BJ (cell line): ENCODE measurements around the gene ZDHHC1. TPM values are rescaled to one million over a fixed set of nuclear protein-coding genes. Genes with fewer than 3 reads are reported as not detected.

Experiments used
- CTCF ChIA-PET: fragments of 350-600 bp; formaldehyde crosslinking; extraction: SDS; loops from one replicate; lab custom pipeline; 2021; ENCODE audit warnings: antibody characterized with exemption, inconsistent platforms; lab: Yijun Ruan, JAX
- POLR2A ChIA-PET: fragments of 300-600 bp; sonication (Branson Sonifier 250); formaldehyde crosslinking; extraction: SDS; loops from one replicate; lab custom pipeline; 2021; ENCODE audit warnings: antibody characterized with exemption; lab: Charles Lee
- DNase-seq: peaks from one replicate; pipeline ENCODE4 v3.0.0-alpha.2; 2011; ENCODE audit warnings: low read depth
- H3K27me3 ChIP-seq: 2 replicates; pipeline ENCODE4 v1.6.0; 2011; ENCODE audit warnings: low read length; ENCODE audit not compliant: control insufficient read depth, insufficient read depth
- H3K36me3 ChIP-seq: 2 replicates; pipeline ENCODE4 v1.5.1; 2011; ENCODE audit warnings: low read length; ENCODE audit not compliant: control insufficient read depth, insufficient read depth
- H3K4me3 ChIP-seq: 2 replicates; pipeline ENCODE4 v1.5.1; 2011; ENCODE audit warnings: low read depth, mild to moderate bottlenecking, control low read depth, low read length
- CTCF ChIP-seq: IDR thresholded peaks from 2 replicates; pipeline ENCODE4 v1.5.1; 2011; ENCODE audit warnings: low read depth, mild to moderate bottlenecking, control low read depth, inconsistent platforms, low read length, moderate library complexity; ENCODE audit not compliant: insufficient read depth
- polyA plus RNA-seq: library from polyadenylated mRNA; depleted of rRNA; stranded (reverse); fragments of >200 nt; gene quantifications from 2 replicates; pipeline ENCODE4 v1.2.3, GENCODE V29; 2011

The ZDHHC1 gene
- polyA plus RNA-seq, 1 experiment: 7.4 TPM

- H3K4me3 ChIP-seq: no peak overlapping the region
- ChIA-PET POLR2A (no interaction called here), CTCF (interaction anchor here (1.5 to 1.7 kb wide), 2 partner anchors 16 to 19 kb away, joined by 3 to 4 read pairs; partner anchors contain the start of gene ZDHHC1)
- H3K36me3 ChIP-seq: no peaks in the 10 kb centered on the region
- TF ChIP-seq CTCF: no peak
- no peak for DNase-seq
- peaks cover 6% of the 10 kb centered on the region for H3K27me3 ChIP-seq
Measured at GRCh38 chr16:67397036-67397801, 19.1 kb downstream of the ZDHHC1 start.

- DNase-seq: peak; percentile 53
- H3K27me3 ChIP-seq: peaks cover 6% of the 10 kb centered on the region
- H3K36me3 ChIP-seq: no peaks in the 10 kb centered on the region
- no peak overlapping the region; the same call in 1 of the 2 replicates for H3K4me3 ChIP-seq
- ChIA-PET POLR2A (no interaction called here), CTCF (interaction anchor here (1.0 to 1.8 kb wide), 5 partner anchors 12 to 188 kb away, joined by 3 to 5 read pairs (median 4); partner anchors contain the start of gene ZDHHC1)
- no peak for TF ChIP-seq CTCF
Measured at GRCh38 chr16:67396159-67397035, 19.9 kb downstream of the ZDHHC1 start.

- no peak for DNase-seq
- no peaks in the 10 kb centered on the region for H3K36me3 ChIP-seq
- CTCF ChIA-PET: interaction anchor here (1.0 to 1.8 kb wide), 4 partner anchors 13 to 187 kb away, joined by 3 to 5 read pairs (median 4); partner anchors contain the start of gene ZDHHC1
- peaks cover 6% of the 10 kb centered on the region for H3K27me3 ChIP-seq
- POLR2A ChIA-PET: no interaction called here
- no peak overlapping the region for H3K4me3 ChIP-seq
- no peak for TF ChIP-seq CTCF
Measured at GRCh38 chr16:67395458-67396158, 20.7 kb downstream of the ZDHHC1 start.

- no peak for DNase-seq
- POLR2A ChIA-PET: no interaction called here
- CTCF ChIA-PET: interaction anchor here (1.0 to 1.8 kb wide), 2 partner anchors 13 to 187 kb away, joined by 3 to 5 read pairs; no protein-coding TSS in a partner anchor
- peaks cover 6% of the 10 kb centered on the region for H3K27me3 ChIP-seq
- no peak for TF ChIP-seq CTCF
- no peaks in the 10 kb centered on the region for H3K36me3 ChIP-seq
- no peak overlapping the region for H3K4me3 ChIP-seq
Measured at GRCh38 chr16:67395105-67395457, 21.2 kb downstream of the ZDHHC1 start.
